HG03025 (cell line): Measurements from ENCODE around the gene DCAF11.
A peak's percentile ranks its signal among the peaks of the same experiment; 100 is the strongest.

ENCODE experiments used
- ATAC-seq: cut with Tn5 transposase; IDR thresholded peaks from one replicate; pipeline ENCODE4 v1.9.1; 2021; ENCODE audit warnings: mild to moderate bottlenecking, moderate library complexity; ENCODE audit not compliant: unreplicated experiment, low FRiP score

Gene DCAF11

DNA sequence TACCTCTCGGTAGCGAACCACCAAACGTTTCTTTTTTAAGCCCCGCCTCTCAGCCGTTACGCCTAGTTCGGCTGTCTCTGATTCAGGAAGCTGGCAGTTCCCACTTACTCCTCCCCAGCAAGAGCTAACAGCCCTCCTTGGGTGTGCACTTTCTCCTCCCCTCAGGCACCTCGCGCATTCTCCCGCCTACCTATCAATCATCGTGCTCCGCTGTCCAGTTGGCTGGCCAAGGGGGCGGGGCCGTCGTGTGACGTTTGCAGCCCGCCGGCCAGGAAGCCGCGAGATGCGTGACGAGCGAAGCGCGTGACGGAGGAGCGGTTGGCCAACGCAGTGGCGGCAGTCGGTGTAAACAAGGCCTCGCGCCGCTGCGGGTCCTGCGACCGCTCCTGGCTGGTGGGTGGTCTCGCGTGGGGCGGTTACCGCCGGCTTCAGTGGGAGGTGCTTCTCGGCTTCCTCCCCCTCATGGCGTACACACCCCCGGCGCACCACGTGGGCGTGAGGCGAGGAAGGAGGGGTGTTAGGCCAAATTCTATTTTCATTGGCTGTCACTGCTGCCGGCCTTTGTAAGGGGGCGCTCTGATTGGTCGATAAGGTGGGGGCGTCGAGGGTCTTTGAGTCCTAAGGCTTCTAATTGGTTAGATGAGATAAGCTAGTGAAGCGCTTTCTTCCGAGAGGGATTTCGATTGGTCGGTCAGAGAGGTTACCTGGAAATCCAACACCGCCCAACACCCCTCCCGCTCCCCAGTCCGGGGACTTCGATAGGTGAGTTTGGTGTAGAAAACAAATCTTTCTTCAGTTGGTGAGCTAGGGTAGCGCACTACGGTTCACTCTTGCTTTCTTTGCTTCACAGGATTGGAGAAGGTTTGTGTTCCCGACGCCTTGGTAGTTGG lies at the start of gene DCAF11, which contains the start of gene NRL:
DCAF11 (plus strand) TSS at position 246 of the 890 bp plus-strand sequence. CDS start 818 bp downstream, outside the sequence.
NRL (minus strand) TSS at position 418 of the 890 bp plus-strand sequence. CDS start 32,101 bp downstream, outside the sequence.
- ATAC-seq: peak; percentile 76

DNA sequence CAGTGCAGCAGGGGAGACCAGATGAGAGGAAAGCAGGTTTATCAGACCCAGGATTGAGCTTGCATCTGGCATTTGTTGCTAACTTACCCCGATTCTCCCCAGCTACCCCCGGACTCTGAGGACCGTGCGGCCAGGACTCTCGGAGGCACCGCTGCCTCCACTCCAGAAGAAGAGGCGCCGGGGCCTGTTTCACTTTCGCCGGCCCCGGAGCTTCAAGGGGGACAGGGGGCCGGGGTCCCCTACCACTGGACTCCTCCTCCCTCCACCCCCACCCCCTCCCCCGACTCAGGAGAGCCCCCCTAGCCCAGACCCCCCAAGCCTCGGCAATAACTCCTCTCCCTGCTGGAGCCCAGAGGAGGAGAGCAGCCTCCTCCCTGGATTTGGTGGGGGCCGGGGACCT lies 49.7 kb upstream of the DCAF11 start:
- ATAC-seq: no peak

DNA sequence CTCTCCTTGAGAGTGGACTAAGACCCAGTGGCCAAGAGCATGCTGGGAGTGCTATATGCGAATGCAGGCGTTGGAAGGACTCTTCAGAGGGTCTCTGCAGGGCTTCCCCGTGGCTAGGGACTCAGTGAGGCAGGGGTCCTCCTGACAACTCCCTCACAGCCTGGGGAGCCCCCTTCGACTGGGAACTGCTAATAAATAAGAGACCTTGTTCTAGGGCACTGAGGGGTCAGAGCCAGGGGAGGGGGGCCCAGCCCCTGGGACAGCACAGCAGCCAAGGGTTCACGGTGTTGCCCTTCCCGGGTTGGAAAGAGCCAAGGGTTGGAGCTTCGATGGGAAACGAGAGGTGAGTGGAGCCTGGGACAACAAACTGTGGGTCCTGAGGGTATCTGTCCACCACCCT lies 49.2 kb upstream of the DCAF11 start:
- ATAC-seq: no peak

DNA sequence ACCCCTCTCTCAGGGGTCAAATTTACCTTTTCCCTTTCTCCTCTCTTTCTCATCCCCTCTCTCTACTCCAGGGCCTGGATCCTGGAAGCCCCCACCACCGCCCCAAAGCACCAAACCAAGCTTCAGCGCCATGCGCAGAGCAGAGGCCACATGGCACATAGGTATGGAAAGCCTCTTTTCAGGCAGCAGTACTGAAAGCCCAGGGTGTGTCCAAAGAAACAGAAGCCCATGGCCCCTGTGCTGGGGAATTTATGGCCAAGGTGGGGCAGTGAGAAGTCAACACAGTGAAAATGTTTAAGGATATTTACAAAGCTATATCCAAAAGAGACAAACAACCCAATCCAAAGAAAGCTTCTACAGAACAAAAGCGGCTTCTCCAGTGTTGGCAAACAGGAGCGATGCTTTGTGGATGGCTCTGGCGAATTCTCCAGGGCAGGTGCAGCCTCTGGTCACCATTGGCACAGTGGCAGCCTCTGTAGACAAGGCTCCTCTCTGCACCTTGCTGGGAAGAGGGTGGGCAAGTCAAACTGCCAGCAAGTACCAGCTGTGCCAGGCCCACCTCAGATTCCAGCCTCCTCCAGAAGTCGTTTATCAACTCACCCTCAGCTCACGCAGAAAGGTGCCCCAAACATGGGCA lies 48.0 kb upstream of the DCAF11 start:
- no peak for ATAC-seq

DNA sequence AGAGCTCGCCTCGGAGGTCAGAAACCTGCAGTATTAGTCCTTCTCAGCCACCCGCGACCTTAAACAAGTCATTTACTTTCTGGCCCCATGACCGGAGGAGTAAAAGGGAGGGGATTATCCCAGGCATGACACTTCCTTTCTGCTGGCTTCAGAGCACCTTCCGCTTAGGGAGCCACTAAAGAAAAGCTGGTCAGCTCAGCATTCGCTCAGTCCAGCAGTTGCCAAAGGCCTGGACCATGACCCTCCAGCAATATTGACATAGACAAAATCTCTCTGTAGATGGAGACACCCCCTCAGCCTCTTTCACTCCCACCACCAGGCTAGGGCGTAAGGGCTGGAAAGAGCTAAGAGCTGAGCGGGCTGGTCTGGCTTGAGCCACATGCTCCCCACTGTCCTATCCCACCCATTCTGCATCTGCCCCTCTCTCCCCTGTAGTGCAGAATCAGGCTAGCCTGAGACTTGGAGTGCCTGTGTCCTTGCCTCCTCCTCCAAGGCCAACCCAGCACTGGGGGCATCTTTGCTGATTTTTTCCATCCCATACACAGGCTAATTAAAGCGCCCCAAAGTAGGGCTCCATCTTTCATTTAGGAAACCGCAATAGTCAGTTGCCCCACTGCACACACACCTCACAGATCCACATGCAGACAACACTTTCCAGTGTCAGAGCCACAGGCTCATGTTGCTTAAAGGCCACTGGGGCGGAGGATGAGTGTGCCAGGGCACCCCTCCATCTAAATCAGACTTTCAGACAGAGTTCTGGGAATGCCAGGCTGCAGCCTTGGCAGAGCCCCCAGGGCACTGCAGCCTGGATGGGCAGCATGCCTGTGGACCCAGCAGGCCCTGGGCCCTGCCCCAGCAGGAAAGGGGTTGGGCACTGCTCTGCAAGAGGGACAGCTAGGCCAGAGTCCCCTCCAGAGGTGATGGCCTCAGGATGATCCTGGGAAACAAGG lies 47.2 kb upstream of the DCAF11 start:
- no peak for ATAC-seq

DNA sequence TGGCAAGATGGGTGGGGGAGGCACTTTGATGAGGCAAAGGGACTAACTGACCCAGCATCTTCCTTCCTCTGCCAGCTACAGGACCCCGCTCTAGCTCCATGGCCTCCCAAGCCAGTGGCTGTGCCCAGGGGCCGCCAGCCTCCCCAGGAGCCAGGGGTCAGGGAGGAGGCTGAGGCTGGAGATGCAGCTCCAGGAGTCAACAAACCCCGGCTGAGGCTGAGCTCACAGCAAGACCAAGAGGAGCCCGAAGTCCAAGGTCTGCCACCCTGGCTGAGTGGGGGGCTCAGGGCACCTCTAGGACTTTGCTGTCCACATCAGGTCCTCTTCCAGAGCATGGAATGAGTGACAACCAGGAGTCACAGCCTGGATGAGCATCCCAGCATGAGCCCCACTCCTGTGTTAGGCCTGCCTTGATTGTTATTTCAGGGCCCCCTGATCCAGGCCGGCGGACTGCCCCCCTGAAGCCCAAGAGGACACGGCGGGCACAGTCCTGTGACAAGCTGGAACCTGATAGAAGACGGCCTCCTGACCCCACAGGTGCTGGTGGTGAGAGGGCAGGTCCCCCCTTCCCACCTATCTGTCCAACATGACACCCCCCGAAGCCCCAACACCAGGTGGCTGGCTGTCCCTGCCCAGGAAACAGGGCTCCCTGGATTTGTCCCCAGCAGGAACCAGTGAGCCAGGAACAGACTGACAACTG lies 45.7 kb upstream of the DCAF11 start:
- no peak for ATAC-seq

DNA sequence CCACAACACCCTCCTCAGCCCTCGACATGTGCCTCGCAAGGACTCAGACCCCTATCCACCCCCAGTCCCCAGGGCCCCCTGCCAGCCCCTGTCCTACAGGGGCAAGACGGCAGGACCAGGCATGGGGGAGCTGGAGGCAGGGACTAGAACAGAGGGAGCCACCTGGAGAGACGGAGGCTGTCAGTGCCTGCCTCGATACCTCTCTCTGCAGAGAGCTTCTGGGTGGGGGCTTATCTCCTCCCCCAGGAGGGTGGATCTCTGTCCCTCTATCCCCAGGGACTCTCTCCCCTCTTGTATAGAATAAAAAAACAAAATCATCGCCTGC lies 45.2 kb upstream of the DCAF11 start:
- no peak for ATAC-seq

DNA sequence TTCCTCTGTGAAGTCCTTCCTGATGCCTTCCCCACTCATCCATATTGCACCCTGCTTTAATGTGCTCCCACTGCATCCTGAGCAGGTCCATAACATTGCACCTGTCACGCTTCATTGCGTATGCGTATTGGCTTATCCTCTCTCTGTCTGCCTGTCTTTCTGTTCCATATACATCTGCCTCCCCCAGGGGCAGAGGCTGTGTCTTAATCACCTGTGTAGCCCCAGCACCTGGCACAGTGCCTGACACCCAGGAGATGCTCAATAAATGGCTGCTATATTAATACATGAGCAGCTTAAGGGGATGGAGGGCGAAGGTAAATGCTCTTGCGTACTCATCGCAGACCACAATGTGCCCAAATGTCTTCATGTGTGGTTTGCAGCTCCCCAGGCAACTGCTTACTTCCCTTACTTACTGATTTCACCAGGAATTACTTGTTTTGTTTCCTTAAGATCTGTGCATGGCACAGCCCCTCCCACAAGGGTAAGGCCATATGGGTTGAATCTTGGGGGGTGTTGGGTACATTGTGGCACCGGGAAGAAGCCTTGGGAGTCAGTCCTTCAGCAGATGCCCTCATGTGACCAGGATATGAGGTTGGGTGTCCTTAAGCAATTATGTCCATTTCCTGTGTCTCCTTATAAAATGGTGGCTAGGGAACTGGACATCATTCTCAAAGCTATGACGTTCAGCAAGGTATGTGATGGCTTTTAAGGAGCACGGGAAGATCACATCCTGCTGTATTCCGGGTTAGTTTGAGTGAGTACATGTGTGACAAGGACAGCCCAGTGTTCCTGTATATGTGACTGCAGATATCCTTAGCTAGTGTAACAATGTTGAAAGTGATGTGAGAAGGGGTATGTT lies 44.1 kb upstream of the DCAF11 start:
- ATAC-seq: no peak

DNA sequence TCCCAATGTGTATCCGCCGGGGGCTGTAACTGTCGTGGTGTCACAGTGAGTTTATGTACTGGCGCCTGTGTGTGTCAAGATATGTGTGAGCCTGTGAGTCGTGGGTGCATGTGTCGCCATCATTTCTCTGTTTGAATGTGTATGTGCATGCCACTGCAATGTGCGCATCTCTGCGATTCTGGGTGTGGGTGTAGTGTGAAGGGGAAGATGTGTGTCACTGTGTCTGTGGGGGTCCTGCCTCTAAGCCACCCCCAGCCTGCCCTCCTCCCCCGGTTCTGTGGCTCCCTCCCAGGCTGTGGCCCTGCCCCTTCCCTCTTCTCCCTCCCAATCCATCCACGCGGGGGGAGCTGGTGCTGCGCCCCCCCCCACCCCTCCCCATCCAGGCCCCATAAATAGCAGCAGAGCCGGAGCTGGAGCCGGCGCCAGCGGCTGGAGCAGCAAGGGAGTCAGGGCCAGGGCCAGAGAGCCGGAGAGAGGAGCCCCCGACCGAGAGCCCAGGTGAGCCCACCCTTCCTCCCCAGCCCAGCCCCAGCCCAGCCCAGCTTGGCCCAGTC lies 43.4 kb upstream of the DCAF11 start, which contains the start of gene CPNE6:
CPNE6 (plus strand) TSS at position 419 of the 554 bp plus-strand sequence. CDS start 1,375 bp downstream, outside the sequence.
- no peak for ATAC-seq

DNA sequence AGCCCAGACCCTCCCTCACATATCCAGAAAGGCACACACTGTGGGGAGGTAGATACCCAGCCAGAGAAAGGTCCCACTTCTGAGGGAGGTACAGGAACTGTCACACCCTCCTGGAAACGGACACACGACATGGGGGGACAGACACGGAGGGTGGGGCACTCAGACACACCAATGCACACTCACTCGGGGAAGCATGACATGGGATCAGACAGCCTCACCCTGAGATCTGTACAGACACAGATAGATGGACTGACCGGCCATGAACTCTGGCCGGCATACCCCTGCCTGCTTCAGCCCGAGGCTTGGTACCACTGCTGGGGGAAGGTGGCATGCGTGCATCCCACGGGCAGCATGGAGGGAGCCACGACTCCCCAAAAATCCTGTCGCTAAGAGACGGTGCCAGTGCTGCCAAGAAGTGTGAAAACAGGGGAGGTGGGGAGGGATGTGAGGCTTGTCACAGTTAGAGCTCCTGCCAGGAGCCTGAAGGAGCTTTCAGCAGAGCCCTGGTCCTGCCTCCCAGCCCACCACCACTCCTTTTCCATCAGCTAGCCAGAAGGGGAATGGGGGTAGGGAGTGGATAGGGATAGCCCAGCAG lies 42.6 kb upstream of the DCAF11 start:
- no peak for ATAC-seq

DNA sequence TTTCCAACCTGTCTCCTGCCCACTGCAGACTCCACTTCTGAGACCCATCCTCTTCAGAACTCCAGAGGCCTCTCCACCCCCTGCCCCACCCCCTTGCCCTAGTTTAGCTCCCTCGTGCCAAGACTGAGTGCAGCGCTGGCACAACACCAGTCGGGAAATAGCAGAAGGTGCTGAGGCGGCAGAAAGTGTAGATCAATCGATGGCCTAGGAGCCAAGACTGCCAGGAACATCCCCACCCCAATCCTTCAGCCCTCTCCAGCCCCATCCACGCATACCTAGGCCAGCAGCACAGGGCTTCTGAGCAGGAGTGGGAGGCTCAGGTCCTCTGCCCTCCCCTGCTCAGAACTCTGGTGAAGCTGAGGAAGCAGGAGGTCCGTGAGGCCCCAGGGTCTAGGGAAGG lies 42.1 kb upstream of the DCAF11 start:
- no peak for ATAC-seq

DNA sequence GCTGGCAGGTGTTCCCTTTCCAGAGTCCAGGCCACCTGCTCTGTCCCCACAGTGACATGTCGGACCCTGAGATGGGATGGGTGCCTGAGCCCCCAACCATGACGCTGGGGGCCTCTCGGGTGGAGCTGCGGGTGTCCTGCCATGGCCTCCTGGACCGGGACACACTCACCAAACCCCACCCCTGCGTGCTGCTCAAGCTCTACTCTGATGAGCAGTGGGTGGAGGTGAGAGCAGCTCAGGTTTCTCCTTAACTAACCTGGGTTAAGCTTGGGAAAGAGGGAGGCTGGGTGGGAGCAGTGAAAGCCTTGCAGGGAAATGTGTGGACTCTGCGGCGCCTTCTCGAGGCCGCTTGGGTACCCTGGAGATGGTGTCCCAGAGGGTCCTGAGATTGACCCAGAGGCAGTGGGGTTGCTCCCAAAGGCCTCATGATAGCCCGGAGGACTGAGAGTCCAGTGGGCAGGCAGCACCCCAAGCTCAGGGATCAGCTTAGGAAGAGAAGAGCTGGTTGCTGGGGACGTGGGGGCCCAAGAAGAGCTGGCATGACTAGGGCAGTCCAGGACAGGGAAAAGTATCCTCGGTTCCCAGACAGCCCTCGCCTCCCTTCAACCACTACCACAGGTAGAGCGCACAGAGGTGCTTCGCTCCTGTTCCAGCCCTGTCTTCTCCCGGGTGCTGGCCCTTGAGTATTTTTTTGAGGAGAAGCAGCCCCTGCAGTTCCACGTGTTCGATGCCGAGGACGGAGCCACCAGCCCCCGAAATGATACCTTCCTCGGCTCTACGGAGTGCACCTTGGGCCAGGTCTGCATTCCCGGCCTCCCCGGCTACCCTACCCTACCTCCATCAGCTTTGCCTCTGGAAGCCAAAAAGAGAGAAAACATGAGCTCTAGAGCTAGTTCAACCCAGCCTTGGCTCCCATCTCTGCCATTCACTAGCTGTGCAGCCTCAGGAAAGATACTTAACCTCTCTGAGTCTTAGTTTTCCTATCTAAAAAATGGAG lies 41.4 kb upstream of the DCAF11 start:
- no peak for ATAC-seq

DNA sequence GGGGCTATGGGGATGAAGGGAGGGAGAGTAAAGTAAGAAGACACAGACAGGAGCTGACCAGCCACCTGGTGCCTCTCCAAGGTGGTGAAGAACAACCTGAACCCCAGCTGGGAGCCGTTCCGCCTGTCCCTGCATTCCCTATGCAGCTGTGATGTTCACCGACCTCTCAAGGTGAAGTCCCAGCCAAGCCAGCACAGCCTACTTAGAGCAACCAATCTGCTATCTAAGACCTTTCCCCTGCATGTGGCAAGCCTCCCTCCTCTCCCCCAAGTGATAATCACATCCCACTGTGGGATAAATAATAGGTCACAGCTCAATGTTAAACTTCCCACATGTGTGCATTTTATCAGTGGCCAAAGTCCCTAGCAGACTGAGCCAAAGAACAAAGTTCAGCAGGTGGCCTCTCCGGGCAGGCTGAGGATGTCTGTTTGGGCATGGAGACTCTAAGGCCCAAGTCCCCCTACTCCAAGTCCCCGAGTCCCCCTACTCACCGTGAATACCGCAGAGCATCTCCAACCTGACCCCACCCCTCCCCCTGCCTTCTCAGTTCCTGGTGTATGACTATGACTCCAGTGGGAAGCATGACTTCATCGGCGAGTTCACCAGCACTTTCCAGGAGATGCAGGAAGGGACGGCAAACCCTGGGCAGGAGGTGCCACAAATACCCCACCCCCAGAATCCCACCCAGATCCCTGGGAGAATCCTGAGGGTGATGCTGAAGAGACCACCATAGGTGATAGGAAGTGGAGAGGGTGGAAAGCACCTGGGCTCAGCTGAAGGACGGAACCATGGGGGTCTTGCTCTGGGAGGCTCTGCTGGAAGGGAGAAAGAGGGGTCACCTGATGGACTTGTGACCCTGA lies 39.7 kb upstream of the DCAF11 start:
- no peak for ATAC-seq

DNA sequence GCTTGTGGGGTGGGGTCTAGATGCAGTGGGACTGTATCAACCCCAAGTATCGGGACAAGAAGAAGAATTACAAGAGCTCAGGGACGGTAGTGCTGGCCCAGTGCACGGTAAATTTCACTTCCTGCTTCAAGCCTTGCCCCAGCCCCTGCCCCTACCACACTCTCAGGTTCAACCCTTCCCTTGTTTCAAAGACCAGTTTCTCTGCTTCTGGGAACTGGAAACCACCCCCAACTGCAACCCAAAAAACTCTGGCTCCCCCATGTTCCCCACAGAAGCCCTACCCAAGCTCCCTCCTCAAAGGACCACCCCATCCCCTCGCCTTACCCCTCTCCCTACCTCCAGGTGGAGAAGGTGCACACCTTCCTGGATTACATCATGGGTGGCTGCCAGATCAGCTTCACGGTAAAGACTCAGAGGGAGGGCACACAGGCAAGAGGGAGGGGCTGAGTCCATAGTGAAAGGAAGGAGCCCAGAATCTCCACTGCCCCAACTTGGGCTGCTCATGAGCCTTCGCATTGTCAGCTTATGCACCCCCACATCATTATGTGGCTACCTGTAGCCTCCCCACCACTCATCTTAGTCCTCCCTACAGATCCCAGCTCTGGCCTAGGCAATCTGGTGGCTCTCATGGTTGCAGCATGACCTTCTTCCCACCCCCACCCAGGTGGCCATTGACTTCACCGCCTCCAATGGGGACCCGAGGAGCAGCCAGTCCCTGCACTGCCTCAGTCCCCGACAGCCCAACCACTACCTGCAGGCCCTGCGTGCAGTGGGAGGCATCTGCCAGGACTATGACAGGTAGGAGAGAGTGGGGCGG lies 38.9 kb upstream of the DCAF11 start:
- no peak for ATAC-seq

DNA sequence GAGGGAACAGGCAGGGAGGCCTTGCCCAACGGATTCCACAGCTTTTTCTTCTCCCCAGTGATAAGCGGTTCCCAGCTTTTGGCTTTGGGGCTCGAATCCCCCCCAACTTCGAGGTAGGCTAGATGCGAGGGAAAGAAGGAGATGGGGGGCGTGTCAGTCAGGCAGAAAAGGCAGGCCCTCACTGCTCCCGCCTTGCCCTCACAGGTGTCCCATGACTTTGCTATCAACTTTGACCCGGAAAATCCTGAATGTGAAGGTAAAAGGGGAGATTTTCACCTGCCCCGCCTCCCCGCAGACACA lies 38.3 kb upstream of the DCAF11 start:
- no peak for ATAC-seq

DNA sequence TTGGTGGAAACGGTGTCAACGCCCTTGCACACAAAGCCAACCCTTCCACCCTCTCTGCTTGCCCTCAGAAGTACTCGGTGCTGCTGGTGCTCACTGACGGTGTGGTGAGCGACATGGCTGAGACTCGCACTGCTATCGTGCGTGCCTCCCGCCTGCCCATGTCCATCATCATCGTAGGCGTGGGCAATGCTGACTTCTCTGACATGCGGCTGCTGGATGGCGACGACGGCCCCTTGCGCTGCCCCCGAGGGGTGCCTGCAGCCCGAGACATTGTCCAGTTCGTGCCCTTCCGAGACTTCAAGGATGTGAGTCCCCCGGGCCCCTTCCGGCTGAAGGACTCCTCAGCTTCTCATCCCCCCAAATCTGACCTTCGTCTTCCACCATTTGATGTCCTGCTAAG lies 37.5 kb upstream of the DCAF11 start:
- ATAC-seq: no peak
